ENCODE results near the gene WRAP73. TPM values are rescaled to one million over a fixed set of nuclear protein-coding genes. Genes with fewer than 3 reads are reported as not detected.

The WRAP73 gene
- total RNA-seq, 1 donor from 2014 or later: 23.3 TPM

DNA sequence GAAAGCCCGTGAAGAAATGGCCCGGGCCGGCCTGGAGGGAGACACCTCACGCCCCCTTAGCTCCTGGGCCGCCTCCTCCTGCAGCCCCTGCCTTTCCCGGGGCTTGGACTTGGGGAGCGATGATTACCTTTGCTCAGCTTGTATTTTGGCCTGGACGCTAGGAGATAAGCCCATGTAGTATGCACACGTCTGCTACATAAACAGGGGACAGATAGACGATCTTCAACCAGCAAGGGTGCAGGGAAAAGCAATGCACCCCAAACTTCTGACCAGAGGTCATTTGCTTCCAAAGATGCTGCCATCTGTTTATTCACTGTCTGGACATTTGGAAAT lies 3.3 kb upstream of the WRAP73 start:
- Histone ChIP-seq H3K4me3 (peak overlapping the region in 1 of 2 donors; percentile 45), H3K27ac (no peak overlapping the region), H3K9me3 (no peaks in the 10 kb centered on the region), H3K36me3 (no peaks in the 10 kb centered on the region), H3K4me1 (peaks cover 32% of the 10 kb centered on the region), H3K27me3 (peaks cover 14% of the 10 kb centered on the region)
- intact Hi-C loops (cut with DNase I): no loop called here
- TF ChIP-seq POLR2A (IDR thresholded peaks at IDR 0.05): no peak
- no peak for TF ChIP-seq POLR2AphosphoS5 (IDR thresholded peaks at IDR 0.05; ENCODE audit: insufficient read depth in 1 of 2, low read depth in 1 of 2)
- TF ChIP-seq, protein P1, sequence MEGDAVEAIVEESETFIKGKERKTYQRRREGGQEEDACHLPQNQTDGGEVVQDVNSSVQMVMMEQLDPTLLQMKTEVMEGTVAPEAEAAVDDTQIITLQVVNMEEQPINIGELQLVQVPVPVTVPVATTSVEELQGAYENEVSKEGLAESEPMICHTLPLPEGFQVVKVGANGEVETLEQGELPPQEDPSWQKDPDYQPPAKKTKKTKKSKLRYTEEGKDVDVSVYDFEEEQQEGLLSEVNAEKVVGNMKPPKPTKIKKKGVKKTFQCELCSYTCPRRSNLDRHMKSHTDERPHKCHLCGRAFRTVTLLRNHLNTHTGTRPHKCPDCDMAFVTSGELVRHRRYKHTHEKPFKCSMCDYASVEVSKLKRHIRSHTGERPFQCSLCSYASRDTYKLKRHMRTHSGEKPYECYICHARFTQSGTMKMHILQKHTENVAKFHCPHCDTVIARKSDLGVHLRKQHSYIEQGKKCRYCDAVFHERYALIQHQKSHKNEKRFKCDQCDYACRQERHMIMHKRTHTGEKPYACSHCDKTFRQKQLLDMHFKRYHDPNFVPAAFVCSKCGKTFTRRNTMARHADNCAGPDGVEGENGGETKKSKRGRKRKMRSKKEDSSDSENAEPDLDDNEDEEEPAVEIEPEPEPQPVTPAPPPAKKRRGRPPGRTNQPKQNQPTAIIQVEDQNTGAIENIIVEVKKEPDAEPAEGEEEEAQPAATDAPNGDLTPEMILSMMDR (IDR thresholded peaks at IDR 0.05): no peak
- no peak for DNase-seq (ENCODE audit: extremely low spot score in 2 of 2)

DNA sequence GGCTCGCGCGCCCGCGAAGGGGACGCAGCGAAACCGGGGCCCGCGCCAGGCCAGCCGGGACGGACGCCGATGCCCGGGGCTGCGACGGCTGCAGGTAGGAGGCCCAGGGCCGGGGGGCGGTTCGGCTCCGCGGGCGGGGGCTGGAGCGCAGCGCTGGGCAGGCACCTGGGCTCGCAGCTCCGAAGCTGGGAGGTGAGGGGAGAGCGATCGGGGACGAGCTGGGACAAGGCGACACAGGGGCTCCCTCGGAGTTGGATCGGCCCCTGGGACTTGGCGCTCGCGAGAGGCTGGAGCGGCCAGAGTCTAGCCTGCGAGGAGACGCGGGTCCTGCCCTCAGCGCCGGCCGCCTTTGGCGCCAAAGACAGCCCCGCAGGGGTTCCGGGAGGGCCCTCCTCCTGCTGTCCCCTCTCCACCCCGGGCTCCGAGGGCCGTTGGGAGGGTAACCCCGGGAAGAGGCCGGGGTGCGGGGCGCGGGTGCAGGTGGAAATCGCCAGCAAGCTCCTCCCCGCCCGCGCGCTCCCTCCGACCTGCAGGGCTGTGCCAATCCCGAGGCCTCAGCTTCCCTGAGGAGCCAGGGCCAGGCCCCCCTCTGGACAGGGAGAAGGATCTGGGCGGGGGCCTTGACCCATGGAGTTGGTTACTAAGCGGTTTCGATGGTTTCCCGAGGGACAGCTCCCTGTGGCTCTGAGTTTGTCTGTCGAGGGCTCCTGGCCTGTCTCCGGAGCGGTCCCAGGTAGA lies 2.8 kb upstream of the WRAP73 start:
- H3K27me3 ChIP-seq: peaks cover 14% of the 10 kb centered on the region
- H3K36me3 ChIP-seq: no peaks in the 10 kb centered on the region
- H3K4me3 ChIP-seq: peak overlapping the region; percentile 30 to 45
- peaks cover 33% of the 10 kb centered on the region for H3K4me1 ChIP-seq
- DNase-seq (ENCODE audit: extremely low spot score in 2 of 2): no peak
- TF ChIP-seq POLR2A (IDR thresholded peaks at IDR 0.05): no peak
- no peak for TF ChIP-seq POLR2AphosphoS5 (IDR thresholded peaks at IDR 0.05; ENCODE audit: insufficient read depth in 1 of 2, low read depth in 1 of 2)
- TF ChIP-seq, protein P1 (IDR thresholded peaks at IDR 0.05): no peak
- intact Hi-C loops (cut with DNase I): no loop called here
- H3K9me3 ChIP-seq: no peaks in the 10 kb centered on the region
- H3K27ac ChIP-seq: no peak overlapping the region

DNA sequence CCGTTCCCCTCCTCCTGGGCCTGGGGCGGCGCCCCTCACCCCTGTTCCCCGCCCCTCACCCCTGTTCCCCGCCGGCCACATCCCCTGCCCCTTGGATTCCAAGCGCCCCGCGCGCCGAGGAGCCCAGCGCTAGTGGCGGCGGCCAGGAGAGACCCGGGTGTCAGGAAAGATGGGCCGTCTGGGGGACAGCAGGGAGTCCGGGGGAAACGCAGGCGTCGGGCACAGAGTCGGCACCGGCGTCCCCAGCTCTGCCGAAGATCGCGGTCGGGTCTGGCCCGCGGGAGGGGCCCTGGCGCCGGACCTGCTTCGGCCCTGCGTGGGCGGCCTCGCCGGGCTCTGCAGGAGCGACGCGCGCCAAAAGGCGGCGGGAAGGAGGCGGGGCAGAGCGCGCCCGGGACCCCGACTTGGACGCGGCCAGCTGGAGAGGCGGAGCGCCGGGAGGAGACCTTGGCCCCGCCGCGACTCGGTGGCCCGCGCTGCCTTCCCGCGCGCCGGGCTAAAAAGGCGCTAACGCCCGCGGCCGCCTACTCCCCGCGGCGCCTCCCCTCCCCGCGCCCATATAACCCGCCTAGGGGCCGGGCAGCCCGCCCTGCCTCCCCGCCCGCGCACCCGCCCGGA lies 2.1 kb upstream of the WRAP73 start, which contains the start of gene TP73:
TP73 (plus strand) TSS at position 587 of the 618 bp plus-strand sequence. CDS start 29,850 bp downstream, outside the sequence.
- DNase-seq (ENCODE audit: extremely low spot score in 2 of 2): no peak
- peak within 1 kb of the TSS; percentile 30 to 45 for H3K4me3 ChIP-seq
- intact Hi-C loops (cut with DNase I): no loop called here
- H3K9me3 ChIP-seq: no peaks in the 10 kb centered on the region
- H3K36me3 ChIP-seq: no peaks in the 10 kb centered on the region
- TF ChIP-seq, protein P1 (IDR thresholded peaks at IDR 0.05): no peak
- TF ChIP-seq POLR2AphosphoS5 (IDR thresholded peaks at IDR 0.05; ENCODE audit: insufficient read depth in 1 of 2, low read depth in 1 of 2): no peak
- TF ChIP-seq POLR2A (IDR thresholded peaks at IDR 0.05): no peak
- H3K27me3 ChIP-seq: peaks cover 14% of the 10 kb centered on the region
- no peak within 1 kb of the TSS for H3K27ac ChIP-seq
- peaks cover 33% of the 10 kb centered on the region for H3K4me1 ChIP-seq

DNA sequence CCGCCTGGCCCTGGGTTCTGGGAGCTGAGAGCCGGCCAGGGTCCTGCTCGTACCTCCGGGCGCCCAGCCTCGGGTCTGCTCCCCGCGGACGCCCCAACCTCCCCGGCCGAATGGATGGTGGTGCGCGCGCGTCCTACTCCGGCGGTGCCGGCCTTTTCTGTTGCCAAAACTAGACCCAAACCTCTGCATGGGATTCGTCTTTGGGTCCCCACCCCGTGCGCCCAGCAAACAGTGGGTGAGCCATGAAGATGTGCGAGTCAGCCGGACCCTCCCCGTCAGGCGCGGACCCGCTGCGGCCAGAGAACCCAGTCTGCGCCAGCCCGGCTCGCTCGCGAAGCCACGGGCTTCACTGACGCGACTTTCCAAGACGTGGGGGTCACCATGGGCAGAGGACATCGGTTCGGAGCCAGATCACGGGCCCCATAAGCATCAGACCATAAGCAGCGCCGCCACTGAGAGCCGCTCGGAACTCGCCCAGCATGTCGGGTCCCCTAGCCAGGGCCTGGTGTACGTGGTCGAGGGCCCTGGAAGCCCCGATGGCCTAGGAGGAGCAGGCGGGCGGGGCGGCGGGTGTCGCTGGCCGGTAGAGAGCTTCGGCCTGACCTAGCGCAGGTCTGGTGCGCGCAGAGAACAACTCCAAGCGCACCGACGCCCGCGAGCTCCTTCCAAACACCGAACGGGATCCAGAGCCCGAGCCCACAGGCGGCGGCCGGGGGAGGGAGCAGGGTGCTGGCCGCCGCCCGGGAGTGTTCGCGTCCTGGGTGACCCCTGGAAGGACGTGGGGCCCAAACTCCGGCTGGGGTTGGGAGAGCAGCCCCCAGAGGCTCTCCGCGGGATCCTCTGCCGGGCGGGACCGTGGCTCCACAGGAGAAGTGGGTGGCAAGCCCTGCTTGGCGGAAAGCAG lies 1.4 kb upstream of the WRAP73 start:
- no peak for DNase-seq (ENCODE audit: extremely low spot score in 2 of 2)
- H3K27me3 ChIP-seq: peaks cover 14% of the 10 kb centered on the region
- peak overlapping the region; percentile 30 to 45 for H3K4me3 ChIP-seq
- H3K4me1 ChIP-seq: peaks cover 33% of the 10 kb centered on the region
- TF ChIP-seq POLR2AphosphoS5 (IDR thresholded peaks at IDR 0.05; ENCODE audit: insufficient read depth in 1 of 2, low read depth in 1 of 2) (no peak), POLR2A (IDR thresholded peaks at IDR 0.05) (no peak)
- TF ChIP-seq, protein P1 (IDR thresholded peaks at IDR 0.05): no peak
- H3K9me3 ChIP-seq: no peaks in the 10 kb centered on the region
- intact Hi-C loops (cut with DNase I): no loop called here
- no peak overlapping the region for H3K27ac ChIP-seq
- H3K36me3 ChIP-seq: no peaks in the 10 kb centered on the region
